GM18861 (cell line): Measurements from ENCODE around the gene C1QTNF2.
"Not testable (repeated sequence)": the region's sequence is repeated elsewhere in the genome, so short reads cannot be mapped to it uniquely, and the experiment has no call there.

Experiments used
- ATAC-seq: cut with Tn5 transposase; IDR thresholded peaks from one replicate; pipeline ENCODE4 v1.9.1; 2021; ENCODE audit not compliant: unreplicated experiment

The C1QTNF2 gene

DNA sequence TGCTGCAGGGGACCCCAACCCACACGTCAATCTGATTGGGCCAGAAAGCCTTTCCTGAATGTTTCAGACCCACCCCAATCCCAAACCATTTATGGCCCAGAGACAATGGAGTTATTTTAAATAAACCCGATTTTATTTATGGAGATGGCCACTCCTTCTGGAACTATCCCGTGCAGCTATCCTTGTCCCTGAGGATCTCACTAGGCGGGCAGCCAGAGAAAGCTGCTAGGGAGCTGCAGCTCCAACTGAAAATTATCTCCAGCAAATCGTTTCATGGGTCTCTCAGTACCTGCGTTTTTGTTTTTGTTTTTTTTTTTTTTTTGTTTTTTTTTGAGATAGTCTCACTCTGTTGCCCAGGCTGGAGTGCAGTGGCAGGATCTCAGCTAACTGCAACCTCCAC, 23.0 kb downstream of the C1QTNF2 start:
- no peak for ATAC-seq

DNA sequence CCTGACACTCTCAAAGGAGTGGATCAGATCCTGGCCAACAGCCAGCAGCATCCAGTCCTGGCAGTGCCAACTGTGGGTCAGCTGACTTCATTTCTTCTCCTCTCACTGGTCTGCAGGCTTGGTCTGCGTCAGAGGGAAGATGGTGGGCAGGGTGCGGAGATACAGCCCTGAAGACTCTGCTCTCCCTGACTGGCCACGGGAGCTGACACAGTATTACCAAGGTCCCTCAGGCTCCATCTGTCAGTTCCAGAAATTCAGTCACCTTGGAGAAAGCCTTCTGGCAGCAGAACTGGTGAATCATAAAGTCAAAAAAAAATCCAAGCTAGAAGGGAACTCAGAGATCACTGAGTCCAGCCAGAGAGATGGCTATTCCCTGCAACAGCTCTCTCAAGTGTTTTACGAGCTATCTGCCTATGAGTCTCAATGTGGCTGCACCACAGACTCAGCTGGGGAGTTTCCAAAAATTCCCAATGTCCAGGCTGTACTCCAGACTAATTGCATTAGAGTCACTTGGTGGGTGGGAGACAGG, 27.9 kb downstream of the C1QTNF2 start:
- no peak for ATAC-seq

DNA sequence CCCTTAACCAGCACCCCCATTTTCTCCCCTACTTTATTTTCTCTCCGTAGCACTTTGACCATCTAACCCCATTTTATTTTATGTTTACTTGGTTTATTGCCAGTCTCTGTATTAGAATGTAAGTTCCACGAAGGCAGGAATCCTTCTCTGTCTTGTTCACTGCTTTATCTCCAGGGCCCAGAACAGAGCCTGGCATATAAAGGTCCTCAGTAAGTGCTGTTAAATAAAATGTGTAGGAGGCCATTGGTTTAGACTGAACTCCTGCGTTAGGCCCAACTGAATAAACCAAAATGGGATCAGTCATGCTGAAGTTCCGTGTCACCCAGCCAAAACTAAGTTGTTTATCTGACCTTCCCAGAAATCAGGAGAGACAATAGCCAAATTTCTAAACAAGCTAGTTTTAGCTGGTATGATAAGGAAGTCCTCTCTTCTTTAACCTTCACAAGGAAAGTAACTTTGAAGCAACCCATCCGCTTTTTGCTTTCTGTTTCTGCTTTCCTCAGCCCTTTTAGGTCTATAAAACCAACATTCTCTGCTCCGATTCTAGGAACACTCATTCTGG, 29.0 kb downstream of the C1QTNF2 start:
- no peak for ATAC-seq

DNA sequence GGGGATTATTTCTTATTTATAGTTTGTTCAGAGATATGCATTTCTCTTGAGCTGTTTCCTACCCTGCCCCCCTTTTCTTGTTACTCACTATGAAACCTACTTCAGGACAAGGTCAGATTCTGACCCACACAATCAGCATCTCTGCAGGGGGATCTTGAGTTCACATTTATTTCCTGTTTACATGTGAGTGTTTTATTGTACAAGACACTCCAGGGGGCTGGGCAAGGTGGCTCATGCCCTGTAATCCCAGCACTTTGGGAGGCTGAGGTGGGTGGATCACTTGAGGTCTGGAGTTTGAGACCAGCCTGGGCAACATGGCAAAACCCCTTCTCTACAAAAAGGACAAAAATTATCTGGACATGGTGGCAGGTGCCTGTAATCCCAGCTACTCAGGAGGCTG, 29.9 kb downstream of the C1QTNF2 start:
- not testable (repeated sequence) for ATAC-seq

DNA sequence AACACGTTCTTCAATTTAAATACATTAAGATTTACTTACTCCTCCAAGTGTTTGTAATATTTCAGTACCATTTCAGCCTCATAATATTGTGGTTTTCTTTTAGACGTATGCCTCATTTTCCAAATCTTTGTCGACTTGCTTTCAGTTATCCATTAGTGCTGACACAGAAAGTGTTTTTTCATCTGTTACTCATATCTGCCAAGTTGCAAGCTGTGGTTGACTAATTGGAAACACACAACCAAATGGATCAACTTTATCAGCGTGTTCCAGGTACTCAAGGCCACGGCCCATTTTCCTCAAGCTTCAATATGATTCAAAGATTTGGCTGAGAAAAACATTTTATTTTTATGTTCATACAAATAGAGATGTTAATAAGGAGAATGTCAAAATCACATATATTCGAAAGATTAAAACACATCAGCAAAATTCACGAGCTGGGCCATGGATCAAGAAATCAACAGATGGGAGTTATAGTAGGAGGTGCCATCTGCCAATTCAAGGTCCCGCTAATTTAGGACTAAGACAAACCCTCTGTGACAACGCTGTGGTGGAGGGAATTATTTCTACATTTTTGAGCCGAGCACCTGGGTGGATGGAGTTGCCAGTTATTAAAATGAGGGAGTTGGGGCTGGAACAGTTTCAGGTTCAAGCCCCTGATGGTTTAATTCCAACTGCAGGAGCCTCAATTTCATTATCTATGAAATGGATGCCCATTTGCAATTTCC, 30.9 kb downstream of the C1QTNF2 start:
- ATAC-seq: no peak

DNA sequence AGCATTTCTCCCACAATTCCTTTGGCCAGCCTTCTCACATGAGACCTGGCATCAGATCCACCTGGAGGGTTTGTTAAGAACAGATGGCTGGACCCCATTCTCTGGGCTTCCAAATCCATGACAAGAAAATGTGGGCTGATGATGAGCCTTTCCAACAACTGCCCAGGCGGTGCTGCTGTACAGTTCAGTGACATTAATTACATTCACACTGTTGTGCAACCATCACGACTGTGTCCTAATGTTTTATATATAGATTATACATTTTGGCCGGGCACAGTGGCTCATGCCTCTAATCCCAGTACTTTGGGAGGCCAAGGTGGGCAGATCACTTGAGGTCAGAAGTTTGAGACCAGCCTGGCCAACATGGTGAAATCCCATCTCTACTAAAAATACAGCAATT, 35.7 kb downstream of the C1QTNF2 start:
- ATAC-seq: not testable (repeated sequence)

DNA sequence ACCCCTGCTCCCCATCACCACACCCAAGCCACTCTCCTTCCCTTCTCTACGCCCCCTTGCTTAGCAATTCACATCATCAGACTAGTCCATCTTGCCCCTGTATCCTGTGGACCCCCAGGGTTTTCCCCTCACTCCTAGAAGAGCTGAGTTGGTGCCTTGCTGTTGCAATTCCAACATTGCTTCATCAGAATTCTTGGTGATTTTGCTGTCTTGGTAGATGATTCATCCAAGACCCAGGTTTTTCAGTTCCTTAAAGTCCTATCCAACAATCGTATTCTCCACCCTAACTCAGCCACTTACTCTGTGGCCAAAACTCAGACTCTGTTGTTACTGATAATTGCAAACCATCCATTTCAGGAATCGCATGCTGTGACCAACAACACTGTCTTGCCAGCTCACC, 36.7 kb downstream of the C1QTNF2 start:
- no peak for ATAC-seq

DNA sequence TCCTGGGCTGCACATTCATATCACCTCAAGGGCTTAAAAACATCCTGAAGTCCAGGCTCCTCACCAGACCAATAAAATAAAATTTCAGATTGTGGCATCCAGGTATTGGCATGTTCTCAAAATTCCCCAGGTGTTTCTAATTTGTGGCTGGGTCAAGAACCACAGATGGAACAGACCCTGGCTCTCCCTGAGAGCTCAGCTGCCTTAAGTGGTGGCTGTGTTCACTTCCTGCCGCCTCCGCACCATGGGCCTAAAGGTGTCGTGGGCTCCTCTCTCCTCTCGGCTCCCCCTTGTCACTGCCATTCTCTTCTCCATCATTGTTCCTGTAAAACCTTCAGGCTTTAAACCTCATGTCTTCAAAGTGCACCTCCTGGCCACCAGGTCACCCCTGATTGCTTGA, 40.2 kb downstream of the C1QTNF2 start:
- ATAC-seq: no peak

DNA sequence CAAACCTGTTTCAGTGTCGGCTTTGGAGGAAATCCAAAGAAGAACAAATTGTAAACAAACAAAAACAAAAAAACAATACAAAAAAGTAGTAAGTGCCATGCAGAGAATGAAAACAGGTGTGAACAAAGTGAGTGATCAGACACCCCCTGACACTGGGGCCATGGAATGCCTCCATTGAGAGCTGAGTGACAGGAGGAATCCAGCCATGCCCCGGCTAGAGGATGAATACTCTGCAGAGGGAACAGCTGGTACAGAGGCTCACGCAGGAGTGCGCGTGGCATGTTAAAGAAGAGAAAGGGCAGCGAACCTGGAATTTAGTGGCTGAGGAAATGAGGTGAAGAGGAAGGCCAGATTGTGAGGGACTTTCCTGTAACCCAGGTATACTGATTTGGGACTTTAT, 42.6 kb downstream of the C1QTNF2 start:
- ATAC-seq: no peak

DNA sequence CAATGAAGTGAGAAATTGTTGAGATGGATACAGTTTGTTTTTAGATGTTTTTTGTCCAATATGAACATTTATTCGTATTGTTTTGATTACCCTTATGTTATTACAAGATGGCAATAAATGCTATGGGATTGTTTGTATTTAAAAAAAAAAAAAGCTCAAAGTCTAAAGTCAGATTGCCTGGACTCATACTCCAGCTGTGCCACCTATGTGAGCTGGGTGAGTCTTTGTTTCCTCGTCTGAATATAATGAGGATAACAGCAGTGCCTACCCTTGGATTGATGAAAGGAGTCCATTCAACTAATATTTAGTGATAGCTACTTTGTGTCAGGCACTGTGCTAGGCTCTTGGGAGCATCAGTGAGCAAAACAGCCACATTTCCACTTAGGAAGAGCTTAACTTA, 43.4 kb downstream of the C1QTNF2 start:
- ATAC-seq: no peak

DNA sequence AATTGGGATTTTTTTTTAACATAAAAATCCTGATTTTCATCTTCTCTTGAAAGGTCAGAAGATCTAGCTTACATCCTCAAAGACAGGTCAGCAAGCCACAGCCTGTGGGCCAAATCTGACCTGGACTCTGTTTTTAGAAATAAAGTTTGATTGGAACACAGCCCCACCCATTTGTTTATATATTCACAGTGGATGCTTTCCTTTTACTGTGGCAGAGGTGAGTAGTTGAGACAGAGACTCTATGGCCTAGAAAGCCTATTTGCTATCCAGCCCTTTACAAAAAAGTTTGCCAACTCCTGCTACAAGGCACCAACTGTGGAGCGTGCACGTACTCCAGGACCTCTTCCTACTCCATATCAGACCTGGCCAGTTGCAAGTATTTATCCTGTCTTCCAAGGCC, 44.7 kb downstream of the C1QTNF2 start:
- no peak for ATAC-seq

DNA sequence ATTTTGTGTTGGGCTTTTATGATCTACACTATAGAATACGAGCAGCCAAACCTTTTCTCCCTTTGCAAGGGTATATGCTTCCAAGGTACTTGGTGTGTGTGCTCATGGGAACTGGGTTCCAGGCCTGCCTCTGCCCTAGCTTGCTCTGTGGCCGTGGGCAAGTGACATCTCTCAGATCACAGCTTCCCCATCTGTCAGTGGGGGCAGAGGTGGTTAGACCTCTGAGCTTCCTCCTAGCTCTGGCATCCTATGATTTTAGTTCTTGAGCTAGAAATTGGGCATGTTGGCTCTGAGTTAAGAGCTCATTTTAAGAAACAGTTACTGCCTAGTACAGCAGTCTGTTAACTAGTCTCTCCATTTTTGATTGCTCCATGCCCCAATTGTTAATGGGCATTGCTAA, 45.5 kb downstream of the C1QTNF2 start:
- ATAC-seq: no peak

DNA sequence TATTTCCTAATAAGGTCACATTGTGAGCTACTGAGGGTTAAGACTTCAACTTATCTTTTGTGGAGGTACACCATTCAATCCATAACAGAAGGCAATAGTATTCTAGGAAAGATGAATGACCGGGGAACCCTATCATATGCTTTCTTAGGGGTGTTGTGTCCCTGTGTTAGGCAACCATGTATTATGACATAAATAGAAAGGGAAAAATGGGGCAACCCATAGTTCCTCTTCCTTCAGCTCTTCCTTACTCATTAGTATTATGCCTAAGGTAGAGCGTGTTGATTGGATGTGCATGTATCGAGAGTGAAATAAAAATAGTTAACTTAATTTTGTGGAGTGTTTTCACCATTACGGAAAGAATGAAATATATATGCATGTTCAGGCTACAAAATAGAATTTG, 52.0 kb downstream of the C1QTNF2 start:
- ATAC-seq: no peak

DNA sequence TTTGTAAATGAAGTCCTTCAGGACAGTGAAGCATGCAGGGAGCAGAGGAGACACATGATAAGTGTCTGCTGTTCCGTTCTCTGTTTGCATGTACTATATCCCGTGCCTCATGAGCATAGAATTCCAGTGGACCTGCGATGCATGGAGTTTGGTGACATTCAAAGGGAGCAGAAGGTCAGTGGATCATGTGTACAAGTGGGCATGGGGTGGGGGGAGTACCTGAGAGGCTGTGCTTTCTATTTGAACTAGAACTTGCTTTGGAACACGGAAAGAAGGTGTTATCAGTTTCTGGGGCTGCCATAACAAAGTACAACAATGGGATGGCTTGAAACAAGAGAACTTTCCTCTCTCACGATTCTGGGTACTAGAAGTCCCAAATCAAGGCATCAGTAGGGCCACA, 53.0 kb downstream of the C1QTNF2 start:
- ATAC-seq: no peak

DNA sequence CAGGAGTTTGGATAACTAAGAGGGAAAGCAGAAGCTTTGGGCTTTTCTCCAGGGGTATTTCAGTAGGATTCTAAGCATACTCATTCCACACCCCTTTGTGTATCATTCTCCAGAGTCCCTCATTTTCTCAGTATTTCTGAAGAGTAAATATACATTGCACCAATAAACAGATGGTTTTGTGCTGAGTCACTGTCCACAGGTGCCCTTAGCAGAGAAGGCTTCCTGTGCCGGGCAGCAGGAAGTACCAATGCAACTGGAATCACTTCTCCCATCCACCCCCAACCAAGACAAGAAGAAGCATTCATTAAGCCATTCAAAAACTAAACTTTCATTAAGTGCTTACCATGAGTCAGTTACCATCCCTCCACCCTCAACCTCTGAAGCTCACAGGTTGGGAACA, 54.5 kb downstream of the C1QTNF2 start:
- no peak for ATAC-seq

DNA sequence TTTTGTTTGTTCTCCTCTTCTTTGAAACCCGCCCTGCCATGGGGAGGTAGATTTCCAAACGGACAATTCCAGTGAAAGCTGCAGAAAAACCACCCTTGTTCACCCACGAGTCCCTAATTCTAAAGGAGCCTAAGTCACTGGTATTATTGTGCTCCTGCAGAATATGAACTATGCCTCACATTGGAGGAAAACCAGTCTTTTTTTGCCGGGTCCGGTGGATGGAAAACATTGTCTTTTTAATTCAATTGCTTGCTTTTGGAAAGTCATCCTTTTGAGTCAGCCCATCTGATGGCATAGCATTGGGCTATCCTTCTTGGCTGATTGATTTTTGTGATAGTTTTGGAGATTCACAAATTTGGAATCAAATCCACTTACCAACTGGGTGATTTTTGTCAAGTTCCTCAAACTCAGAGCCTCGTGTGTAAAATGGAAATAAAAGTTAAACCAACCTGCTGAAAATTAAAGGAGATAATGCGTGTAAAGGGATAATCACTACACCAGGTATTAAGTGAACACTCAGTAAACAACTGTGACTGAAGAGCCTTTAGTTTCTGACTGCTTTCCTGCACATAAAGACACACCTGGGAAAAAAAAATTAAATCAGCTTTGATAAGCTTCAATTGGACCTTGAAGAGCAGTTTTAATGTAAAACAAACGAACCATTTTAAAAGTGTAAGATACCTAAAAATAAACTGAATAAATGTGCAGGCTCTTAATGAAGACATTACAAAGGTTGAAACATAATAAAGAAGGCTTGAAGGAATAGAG, 57.3 kb downstream of the C1QTNF2 start:
- no peak for ATAC-seq

DNA sequence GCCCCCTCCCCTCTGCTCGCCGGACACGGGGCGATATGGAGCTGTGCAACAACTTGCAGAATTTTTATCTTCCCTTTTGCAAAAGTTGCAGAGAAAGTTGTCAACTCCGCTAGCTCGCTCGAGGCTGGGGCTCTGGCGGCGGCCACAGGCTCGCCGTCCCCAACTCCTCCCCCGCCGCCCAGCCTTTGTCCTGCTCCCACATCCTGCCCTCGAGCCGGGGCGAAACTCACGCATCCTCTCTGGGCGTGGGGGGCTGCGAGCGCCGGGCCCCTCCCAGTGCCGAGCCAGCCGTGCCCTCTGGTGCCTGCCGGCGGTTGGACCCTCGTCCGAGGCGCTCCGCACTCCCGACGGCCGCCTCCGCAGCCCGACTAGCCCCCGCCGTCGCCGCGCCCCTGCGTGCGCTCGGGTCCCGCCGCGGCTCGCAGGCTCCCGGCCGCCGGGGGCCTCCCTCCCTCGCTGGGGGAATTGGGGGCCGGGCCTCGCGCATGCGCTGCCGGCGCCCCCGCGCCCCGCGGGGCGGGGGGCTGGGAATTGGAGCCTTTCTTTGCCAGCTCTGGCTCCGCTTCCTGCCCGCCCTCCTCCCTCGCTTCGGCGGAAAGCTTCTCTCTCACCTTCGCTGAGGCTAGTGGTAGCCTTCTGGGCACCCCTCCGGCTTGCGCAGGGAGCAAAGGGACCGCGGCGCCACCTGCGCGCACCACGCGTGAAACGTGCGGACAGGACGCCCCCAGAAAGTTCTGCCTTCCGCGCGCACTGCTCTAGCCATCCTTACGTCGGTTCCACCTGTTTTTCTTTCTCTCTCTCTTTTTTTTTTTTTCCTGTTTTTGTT, 58.1 kb downstream of the C1QTNF2 start, which contains the start of gene CCNJL:
Gene CCNJL, minus strand, starts transcription at position 431 of the 826 bp plus-strand sequence. CDS start 641 bp downstream, outside the sequence.
- no peak for ATAC-seq

DNA sequence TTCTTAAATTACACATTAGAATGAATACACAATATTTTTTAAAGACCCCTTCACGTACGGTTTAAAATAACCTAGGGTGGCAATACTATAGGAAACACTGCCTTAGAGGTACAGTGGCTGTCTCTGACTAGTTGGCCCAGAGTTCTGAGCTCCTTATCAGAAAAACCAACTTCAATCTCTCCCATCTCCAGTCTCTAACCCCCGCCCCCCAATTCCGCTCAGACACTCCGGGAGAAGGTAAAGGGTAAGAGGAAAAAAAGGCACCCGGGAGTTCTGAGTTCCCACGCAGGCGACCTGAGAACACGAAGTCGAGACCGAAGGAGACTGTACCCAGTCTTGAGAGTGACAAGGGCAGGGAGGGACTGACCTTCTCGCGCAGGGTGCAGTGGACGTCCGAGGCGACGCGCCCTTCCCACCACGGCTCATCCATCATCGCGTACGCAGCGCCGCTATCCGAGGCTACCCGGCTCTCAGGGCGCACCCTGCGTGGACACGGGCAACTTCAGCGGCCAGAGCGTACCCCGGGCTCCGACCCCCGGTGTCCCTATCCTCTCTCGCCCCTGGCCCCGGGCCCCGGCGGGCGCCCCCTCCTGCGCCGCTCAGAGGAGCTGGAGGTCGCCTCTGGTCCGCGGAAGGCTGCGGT, 58.8 kb downstream of the C1QTNF2 start:
- no peak for ATAC-seq

DNA sequence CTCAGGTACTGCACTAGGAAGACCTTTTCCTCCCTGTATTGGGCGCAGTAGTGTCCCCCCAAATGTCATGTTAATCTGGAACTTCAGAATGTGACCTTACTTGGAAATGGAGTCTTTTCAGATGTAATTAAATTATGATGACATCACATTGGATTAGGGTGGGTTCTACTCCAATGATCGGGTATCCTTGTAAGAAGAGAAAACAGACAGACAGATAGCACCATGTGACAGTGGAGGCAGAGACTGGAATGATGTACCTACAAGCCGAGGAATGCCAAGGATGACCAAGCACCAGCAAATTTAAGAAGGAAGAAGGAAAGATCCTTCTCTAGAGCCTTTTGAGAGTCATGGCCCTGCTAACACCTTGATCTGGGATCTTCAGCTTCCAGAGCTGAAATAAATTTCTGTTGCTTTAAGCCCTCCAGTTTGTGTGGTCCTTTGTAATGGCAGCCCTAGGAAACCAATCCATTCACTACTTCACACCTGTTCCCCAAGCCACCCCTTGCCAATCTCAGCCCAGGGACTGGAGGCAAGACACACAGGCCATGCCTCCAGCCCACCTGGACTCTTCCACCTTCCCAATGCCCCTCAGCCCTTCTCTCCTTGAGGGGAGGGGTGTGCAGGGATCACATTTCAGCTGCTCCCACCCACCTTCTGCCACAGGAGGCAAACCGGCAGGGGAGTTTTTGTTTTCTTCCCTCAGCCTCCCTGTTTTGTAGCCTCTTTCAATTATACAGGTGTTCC, 59.7 kb downstream of the C1QTNF2 start:
- ATAC-seq: no peak

DNA sequence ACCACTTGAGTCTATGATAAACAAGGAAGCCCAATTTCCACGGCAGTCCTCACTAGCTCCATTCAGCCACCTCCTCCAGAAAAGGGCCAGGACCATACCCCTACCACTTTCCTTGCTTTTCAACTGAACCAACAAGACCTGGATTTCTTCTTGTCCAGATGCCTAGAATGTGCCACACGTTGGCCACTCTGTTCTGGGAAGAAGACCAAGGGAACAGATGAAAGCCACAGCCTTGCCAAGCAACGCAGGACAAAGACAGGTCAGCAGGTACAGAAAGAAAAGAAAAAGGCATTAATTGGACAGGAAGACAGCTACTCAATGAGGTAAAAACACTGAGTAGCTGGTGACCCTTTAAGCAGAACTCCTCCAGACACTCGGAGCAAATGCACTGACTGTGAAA, 60.3 kb downstream of the C1QTNF2 start:
- ATAC-seq: no peak
